ENCODE measurements around the gene MAPK7. TPM values are rescaled to one million over a fixed set of nuclear protein-coding genes. Genes with fewer than 3 reads are reported as not detected.

MAPK7 gene
- total and polyA plus RNA-seq, 2 donors (not counting 3 experiments of a cell fraction or from before 2014, with no cell fraction given), result 16.8 to 30.7 TPM

DNA sequence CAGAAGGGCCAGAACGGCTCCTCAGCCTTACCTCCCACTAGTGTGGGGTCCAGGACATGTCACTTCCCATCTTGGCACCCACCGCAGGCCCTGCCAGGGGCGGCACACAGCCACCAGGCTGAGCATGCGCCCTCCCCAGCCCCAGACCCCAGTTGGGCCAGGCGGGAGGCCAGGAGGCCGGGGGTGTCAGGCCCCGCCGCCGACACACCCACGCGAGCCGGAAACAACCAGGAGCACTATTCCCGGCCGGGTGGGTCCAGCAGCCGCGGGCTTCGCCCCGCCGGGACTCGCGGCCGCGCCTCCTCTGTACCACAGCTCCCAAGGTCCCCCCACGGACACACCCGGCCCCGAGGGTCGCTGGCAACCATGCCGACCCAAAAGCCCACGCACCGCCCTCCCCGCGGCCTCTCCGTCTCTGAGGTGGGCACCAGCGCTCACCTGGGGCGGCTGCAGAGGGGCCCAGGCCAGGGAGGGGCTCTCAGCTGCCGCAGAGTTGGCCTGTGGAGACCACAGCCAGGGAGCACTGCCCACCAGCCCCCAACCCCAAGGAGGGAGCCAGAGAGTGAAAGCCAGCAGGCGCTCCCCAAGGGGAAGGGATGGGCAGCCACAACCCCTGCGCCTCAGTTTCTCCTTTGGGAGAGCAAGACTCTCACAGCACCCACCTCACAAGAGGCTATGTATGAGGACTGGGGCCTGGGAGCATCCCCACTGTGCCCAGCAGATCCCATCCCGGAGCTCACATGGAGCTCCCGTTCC lies 33.8 kb upstream of the MAPK7 start:
- dilution Hi-C loops (cut with MboI; ENCODE audit: extremely low pct_ligation_motif_present, low sequenced_read_pairs), result no loop called here
- DNase-seq (ENCODE audit: low read depth, low spot score), result no peak
- Histone ChIP-seq H3K9me1 (replicated peaks; ENCODE audit: control insufficient read depth, extremely low read depth, insufficient read depth, low read length) (no peaks in the 10 kb centered on the region), H2AFZ (ENCODE audit: low read depth, low read length) (no peak overlapping the region), H4K20me1 (replicated peaks; ENCODE audit: control insufficient read depth, extremely low read depth, insufficient read depth, low read length) (no peaks in the 10 kb centered on the region), H3K27ac (ENCODE audit: insufficient read depth, low read depth, low read length) (no peak overlapping the region), H3K9me3 (replicated peaks; ENCODE audit: control insufficient read depth, insufficient read depth, low read length) (no peaks in the 10 kb centered on the region), H3K4me1 (ENCODE audit: control insufficient read depth, extremely low read depth, insufficient read depth, low read length) (peaks cover 8% of the 10 kb centered on the region), H3K9ac (replicated peaks; ENCODE audit: extremely low read depth, insufficient read depth, low read length) (no peak overlapping the region), H3K4me2 (ENCODE audit: insufficient read depth, low read length) (no peak overlapping the region), H3K79me2 (ENCODE audit: control insufficient read depth, insufficient read depth, low read length) (no peaks in the 10 kb centered on the region), H3K36me3 (ENCODE audit: control insufficient read depth in 2 of 2, extremely low read depth in 1 of 2, insufficient read depth in 2 of 2, low read length in 2 of 2) (no peaks in the 10 kb centered on the region), H3K4me3 (replicated peaks in 1 of 3; ENCODE audit: insufficient read depth in 1 of 3, low read depth in 1 of 3, low read length in 3 of 3) (no peak overlapping the region), H3K27me3 (ENCODE audit: control insufficient read depth in 2 of 2, insufficient read depth in 2 of 2, low read length in 2 of 2) (no peaks in the 10 kb centered on the region)
- no peak for FAIRE-seq
- ChIA-PET CTCF (no interaction called here), POLR2A (no interaction called here)
- no peak for TF ChIP-seq POLR2A (IDR thresholded peaks at IDR 0.05; ENCODE audit: low read depth, low read length)
- TF ChIP-seq, protein P1, sequence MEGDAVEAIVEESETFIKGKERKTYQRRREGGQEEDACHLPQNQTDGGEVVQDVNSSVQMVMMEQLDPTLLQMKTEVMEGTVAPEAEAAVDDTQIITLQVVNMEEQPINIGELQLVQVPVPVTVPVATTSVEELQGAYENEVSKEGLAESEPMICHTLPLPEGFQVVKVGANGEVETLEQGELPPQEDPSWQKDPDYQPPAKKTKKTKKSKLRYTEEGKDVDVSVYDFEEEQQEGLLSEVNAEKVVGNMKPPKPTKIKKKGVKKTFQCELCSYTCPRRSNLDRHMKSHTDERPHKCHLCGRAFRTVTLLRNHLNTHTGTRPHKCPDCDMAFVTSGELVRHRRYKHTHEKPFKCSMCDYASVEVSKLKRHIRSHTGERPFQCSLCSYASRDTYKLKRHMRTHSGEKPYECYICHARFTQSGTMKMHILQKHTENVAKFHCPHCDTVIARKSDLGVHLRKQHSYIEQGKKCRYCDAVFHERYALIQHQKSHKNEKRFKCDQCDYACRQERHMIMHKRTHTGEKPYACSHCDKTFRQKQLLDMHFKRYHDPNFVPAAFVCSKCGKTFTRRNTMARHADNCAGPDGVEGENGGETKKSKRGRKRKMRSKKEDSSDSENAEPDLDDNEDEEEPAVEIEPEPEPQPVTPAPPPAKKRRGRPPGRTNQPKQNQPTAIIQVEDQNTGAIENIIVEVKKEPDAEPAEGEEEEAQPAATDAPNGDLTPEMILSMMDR (IDR thresholded peaks at IDR 0.05; ENCODE audit: extremely low read depth in 1 of 2, insufficient read depth in 1 of 2, low read depth in 1 of 2, low read length in 2 of 2), result no peak
- no peak for TF ChIP-seq GATA2 (IDR thresholded peaks at IDR 0.05; ENCODE audit: insufficient read depth, insufficient read length, low read depth, low read length)
- no peak for TF ChIP-seq EZH2 (IDR thresholded peaks at IDR 0.05; ENCODE audit: borderline replicate concordance, low read depth, low read length, severe bottlenecking)
- no peak for TF ChIP-seq JUN (IDR thresholded peaks at IDR 0.05; ENCODE audit: borderline replicate concordance, insufficient read depth, insufficient read length, low read depth)
- no TSS peak for BruUV-seq (replicated peaks)
- intact Hi-C loops (cut with micrococcal nuclease), result loop anchor here (5.0 kb wide), 1 partner anchor 32 kb away; no protein-coding TSS in a partner anchor

All from endothelial cell of umbilical vein (primary cell).